Activated CD8-positive, alpha-beta memory T cell treated with anti-CD3 and anti-CD28 coated beads, Interleukin-2, amount 50 U/mL, for 1 hour (primary cell): ENCODE results near the gene TMEM255B.

Experiments
- DNase-seq: peaks from one replicate; pipeline ENCODE4 v3.0.0-alpha.2; 2020; ENCODE audit errors: extremely low read depth

Gene TMEM255B

DNA sequence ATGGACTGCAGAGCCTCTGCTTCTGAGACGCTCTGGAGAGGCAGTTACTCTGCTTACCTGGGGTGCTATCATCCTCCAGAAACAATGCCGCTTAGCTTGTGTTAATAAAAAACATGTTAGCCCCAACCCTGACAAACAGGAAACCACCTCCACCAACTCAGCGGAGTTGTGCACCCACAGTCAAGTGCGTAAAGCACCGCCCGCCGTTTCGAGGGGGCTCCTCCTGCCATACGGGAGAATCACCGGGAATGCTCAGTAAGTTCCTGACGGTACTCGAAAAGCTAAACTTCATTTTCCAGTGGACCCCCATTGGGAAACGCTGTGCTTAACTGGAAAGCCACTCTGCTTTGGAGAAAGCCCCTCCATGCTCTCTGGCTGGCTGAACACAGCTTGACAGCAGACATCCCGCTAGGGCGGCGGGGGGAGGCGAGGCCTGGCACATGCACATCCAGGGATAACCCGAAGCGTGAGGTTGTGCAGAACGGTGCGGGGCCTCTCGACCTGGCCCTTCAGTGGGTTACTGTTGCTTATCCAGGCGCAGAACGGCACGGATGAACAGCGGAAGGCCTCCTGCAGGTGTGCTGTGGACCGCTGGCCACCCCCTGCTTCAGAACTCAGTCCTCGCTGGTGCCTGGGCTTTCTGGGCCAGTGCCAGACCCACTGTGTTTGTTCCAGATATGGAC is 87.8 kb downstream of the TMEM255B start:
- no peak for DNase-seq

DNA sequence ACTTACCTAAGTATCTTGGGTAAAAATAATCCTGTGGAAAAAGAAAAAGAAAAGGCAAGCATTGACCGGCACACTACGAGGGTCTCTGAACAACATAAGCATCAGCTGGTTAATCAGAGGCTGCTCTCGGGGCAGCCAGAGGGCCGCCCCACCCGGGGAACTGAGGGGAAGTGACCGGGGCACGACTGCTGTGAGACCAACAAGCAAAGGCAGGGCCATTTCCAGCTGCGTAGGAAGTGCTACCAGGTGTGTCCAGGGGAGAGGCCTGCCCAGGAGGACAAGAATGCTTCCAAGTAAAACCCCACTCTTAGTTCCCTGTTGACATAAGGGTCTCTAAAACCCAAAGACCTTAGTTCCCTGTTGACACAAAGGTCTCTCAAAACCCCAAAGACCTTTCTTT is 89.0 kb downstream of the TMEM255B start:
- DNase-seq, result no peak

DNA sequence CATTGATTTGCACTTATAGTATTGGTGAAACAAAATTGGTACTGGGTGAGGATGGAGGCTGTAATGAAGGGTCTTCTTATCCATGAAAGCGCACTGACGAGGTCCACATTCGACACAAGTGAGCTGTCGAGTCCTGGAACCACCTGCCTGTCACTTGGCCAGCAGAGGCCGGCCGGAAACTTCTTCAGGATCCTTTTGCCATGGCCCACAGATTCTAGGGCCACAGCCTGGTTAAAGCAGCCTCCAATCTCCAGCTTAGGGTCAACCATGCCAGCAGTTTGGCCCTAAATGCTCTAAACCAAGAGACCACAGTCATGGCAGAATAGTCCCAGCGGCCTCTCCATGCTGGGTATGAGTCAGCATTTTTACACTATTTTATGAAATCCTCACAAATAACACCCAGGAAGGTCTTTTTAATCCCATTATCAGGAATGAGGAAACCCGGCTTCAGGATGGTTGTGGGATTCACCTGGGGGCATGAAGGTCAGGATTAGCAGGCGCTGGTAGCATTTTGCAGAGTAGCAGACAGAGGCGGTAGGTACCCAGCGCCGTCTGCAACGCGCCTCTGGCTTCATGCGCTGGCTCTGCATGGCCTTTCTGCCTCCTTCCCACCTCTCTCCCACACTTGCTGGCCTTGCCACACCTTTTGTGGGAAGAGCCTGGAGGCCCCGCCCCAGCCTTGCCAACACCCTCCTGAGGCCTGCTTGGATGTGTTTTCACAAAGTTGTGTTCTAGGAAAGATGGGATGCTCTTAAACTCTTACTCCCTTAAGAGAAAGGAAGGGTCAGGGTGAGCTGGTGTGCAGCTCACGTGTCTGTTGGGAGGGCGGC is 89.6 kb downstream of the TMEM255B start:
- DNase-seq, result no peak

DNA sequence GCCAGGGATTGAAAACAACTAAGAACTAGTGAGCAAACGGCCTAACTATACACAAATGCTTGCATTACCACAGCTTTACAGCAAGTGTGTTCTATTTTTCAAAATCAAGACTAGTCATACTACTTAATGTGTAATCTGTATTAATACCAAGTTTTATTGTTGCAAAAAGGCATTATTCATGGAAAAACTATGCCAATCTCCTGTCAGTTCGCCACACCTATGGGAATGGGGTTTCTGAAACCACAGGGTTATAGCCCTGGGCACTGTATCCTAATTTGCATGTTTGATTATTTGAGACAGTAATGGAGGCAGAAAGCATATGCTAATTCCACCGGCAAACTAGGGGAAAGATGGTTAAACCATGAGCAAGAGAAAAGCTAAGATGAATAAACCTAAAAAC is 90.5 kb downstream of the TMEM255B start:
- DNase-seq, result no peak

DNA sequence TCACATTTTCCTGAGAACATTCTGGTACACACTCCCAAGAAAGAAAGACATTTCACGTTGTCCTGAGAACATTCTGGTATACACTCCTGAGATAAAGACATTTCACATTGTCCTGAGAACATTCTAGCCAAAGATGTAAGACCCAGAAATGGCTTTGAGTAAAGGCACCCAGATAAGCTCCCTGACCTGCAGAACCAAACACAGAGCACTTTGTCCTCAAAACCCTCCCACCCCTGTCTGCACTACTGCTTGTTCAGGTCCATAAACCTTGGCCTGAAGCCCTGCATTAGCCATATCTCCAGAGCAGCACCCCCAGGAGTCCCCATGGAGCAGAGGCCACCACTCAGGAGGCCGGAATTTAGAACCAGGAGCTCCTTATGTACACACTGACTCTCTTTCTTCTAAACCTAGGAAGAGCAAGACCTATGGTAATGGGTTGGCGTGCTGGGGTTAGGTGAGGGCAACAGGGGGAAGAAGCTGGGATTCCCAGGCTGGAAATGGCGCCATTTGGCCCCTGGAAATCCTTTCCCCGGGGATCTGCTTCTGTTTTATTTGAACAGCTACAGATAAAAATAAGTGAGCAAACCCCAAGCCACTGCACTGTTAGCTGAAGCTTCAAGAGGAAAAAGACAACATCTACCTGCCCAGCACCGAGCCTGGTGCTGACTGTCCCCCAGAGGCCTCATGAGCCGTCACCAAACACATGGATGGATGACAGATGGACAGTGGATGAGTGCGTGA is 91.1 kb downstream of the TMEM255B start:
- no peak for DNase-seq

DNA sequence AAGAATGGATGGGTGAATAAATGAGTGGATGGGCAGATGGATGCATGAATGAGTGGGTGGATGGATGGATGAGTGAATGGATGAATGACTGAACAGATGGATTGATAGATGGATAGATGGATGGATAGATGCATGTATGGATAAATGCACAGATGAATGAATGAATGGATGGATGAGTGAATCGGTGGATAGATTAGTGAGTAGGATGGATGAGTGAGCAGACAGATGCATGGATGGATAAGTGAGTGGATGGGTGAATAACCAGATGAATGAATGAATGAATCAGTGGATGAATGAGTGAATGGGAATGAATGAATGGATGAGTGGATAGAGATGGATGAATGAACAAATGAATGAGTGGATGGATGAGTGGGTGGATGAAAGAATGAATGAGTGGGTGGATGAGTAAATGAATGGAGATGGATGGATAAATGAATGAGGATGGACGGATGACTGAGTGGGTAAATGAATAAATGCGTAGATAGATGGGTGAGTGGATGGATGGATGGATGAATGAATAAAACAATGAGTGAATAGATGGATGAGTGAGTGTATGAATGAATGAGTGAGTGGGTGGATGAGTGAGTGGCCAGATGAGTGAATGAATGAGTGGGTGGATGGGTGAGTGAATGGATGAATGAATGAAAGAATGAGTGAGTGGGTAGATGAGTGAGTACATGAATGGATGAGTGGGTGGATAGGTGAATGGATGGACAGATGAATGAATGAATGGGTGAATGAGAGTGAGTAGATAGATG is 91.9 kb downstream of the TMEM255B start:
- no peak for DNase-seq

DNA sequence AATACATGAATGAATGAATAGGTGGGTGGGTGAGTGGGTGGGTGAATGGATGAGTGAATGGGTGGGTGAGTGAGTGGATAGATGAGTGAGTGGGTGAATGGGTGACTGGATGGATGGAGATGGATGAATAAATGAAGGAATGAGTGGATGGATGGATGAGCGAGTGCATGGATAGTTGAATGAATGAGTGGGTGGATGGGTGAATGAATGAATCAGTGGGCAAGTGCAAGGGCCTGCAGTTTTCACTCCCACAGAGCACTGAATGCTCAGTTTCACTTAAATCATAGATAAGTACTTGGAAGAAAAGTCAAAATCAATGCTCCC is 92.4 kb downstream of the TMEM255B start:
- DNase-seq, result no peak

DNA sequence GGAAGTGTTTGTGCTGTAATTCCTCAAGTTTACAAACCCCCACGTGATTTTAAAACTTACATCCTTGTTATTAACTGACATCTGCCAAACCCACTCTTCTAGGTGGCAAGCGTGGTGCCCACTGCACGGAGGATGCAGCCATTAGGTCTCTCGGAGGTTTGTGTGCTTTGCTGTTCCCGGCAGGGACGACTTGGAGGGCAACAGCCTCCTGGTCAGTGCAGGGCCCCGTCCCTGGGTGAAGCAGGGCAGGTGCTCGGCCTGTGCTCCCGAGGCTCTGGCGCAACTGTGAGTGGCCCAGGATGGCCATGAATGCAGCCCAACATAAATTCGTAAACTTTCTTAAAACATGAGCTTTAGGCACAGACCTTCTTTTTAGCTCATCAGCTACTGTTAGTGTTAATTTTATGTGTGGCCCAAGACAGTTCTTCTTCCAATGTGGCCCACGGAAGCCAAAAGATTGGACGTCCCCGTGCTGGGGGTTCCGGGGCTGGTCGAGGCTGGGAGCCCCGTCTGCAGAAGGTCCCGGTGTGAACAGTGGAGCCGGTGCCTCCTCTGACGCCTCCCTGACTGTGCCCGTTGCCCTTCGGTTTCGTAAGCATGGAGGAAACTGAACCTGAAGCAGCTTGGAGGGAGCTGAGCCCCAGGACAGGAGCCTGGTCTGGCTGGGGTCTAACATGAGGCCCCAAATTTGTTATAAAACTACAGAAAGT is 93.0 kb downstream of the TMEM255B start:
- DNase-seq, result no peak

DNA sequence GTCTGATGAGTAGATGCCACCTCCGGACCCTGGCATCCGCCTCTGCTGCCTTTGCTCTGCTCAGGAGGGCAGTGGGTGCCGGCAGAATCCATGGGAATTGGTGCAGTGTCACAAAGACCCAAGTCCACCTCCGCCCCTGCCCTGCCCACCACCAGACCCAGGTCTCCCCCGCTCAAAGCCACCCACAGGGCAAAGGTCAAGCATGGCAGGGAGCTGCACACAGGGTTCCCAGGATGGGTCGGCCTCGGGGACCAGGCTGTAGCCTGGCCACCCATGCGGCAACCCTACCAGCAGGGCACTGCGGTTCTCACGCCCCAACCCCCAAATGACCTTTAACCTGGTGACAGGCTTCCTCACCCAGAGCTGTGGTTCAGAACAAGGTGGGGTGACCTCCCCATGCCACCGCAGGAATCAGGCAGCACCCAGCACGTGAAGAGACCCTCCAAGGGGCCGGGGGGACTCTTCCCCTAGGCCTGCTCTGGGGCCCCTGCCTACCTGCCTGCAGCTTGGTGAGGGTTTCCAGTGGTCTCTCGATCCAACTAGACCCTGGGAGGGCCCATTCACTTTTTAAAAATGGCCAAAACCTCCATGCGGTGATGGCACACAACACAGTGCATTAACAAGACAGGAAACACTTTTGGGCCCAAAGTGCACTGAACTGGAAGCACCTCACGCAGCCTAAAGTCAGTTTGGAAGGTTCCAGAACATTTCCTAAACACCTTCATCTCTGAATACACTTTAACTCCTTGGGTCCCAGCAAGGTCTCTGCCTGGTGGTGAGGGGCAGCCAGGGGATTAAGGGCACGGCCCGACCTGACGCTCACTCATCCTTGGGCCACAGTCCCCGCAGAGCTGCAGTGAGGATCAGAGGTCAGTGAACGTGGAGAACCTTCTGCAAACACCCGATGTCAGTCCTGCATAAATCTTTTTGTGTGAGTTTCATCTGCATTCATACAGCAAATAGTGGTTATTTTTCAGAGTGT is 93.8 kb downstream of the TMEM255B start:
- no peak for DNase-seq

DNA sequence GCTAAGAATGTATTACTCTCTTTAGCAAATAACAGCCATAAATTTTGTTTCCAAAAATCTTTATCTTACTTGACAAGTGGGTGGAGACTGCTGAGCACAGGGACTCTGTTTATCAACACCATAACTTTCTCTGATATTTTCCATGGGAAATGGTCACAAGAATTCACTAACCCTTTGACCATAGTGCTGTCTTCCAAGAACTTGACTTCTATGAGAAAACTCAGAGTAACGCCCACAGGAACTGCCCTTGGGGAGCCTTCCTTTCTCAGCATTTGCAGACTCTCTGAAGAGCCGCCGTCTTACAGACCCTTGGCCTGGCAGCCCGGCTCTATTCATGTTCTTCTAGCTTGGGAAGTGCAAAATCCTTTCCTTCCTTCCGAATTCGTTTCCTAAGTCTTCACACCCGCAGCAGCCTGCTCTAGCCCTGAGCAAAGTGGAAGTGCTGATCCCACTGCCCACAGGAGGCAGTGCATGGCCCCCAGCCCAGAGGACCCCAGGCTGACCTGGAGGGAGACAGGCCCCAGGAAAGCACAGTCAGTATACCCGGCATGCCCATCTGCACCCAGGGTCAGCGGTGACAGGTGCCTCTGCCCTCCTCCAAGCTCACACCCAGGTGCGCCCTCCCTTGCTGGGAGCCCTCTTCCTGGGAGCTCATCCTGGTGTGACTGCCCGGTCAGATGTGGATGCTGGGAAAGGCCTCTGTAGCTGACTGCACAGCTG is 94.7 kb downstream of the TMEM255B start:
- no peak for DNase-seq

DNA sequence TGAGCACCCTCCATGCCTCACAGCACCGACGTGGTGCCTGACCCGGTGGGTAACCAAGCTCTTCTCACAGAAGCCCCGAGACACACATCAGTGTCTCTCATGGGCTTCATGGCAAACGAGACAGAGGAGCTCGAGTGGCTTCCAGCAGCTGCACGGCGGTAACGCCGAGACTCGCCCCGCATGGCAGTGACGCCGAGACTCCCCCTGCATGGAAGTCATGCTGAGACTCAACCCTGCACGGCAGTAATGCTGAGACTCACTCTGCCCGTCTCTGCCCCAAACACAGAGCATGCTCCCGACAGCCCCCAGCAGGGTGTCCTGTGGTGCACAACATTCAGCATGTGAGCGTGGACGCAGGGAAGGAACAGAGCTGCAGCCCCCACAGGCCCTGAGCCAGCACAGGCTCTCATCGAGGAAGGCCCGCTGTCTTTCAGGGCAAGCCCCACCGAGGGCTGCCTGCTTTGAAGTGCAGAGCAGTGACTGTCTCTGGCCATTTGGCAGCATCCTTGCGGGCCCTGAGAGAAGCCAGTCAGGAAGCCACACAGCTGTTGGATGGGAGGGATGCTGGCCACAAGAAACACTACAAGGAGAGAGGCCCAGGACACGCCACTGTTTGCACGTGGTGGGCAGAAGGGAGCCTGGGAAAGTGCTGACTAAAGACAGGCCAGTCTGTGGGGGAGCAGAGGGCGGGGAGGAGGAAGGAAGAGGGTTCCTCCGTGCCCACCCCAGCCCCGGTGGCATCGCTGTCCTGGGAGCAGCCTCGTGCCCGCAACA is 95.4 kb downstream of the TMEM255B start:
- no peak for DNase-seq

DNA sequence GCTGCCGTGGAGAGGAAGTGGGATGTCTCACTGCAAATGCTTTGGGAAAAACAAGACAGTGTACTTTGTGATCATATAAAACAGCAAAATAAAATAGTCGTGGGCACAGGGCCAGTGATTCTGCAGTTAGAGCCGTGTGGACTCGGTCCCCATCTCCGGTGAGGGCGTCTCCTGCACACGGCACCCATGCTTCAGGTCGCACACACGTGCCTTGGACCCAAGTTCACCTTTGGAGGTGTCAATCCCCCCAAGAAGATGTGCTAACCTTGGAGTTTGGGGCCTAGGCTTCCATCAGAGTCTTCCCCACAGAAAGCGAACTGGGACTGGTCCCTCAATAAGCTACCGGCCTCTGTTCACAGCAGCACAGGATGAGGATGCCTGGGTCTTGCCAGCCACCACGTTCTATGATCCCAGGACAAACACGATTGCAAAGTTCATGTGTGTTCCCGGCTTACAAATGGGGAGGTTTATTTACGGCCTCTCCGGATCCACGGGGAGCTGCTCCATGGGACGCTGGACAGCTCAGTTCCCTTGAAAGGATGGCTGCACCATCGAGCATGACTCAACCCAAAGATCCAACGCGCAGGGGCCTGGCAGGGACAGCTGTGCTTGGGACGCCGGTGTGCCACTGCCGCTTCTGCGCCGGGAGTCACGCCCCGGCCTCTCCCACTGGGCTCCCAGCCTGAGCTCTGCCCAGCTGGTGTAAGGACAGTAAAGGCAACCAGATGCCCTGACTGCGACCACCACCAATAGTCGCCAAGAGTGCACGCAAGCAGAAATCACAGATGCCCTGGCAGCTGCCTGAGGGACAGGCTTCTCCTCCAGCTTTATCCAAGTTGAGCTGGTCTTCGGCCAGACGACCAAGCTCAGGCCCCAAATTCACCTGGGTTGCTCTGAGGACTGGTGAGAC is 96.2 kb downstream of the TMEM255B start:
- no peak for DNase-seq

DNA sequence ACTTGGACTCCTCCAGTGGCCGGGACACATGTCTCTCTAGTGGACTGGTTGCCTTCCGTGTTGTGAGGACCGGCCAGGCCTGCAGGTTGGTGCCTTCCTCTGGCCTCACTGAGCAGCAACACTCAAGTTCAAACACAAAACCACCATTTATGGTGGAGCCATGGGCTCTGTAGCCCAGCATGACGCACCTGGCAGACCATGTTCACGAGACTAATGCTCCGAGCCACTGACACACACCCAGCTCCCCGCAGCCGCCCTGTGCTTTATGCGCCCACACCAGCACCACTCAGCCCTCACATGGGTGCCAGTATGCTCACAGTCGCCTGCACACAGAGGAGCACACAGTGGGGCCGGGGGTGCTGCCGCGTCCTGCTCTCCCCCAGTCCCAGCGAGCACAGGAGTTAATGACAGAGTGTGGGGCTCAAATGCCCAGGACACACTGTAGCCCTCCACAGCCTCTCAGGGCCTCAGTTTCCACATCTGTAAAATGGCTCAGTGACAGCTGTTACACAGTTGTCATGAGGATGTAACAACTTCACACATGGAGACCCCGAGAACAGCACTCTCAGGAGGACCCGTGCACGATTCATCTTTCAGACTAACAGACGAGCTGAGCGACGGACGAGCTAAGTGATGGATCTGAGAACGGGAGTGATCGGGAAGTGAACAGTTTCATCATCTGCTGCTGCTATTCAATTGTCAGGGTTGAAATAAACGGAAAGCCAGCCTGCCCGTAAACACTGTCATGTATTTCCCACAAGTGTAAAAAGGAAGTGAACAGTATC is 97.1 kb downstream of the TMEM255B start:
- no peak for DNase-seq

DNA sequence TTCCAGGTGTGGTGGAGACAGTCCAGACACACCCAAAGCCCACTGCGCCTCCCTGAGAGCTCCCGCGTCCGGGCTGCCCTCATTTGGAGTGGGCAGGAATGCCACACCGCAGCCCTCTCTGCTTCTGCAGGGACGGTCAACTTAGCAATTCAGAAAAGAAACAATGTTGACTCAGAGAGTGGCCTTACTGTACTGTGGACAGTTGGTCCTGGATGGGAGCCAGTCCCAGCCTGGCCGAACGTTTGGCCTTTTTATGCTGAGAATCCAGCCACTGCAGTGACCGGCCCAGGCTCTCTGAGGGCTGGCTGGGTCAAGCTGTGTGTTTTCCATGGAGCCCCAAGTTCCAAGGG is 97.7 kb downstream of the TMEM255B start:
- DNase-seq, result no peak

DNA sequence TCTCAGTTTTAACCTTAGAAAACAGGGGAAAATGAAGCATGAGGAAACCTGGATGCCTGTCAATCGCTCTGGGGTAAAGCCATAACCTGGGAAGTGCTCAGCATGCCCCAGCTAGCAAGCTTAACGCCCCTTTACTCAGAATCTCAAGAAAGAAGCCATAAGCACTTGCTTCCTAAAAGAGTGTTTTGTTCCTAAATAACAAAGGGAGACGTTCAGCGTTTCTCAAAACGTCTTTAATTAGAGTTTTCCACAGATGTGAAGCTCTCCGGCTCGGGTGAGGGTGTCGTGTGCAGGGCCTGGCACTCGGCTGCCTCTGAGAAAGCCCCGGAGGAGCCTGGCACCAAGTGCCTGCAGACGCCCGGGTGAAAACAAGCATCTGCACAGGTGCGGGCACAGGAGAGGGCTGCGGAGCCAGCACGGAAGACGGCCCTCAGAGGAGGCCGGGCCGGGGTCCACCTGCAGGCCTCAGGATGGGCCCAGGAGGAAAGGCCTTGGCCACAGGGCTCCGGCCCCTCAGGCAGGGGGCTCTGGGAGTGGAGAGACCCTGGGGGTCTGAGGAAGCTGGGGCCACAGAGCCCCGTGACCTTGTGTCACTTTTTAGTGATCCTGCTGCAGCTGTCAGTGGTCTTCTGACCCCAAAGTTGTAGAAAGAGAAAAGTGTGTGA is 98.6 kb downstream of the TMEM255B start:
- no peak for DNase-seq

DNA sequence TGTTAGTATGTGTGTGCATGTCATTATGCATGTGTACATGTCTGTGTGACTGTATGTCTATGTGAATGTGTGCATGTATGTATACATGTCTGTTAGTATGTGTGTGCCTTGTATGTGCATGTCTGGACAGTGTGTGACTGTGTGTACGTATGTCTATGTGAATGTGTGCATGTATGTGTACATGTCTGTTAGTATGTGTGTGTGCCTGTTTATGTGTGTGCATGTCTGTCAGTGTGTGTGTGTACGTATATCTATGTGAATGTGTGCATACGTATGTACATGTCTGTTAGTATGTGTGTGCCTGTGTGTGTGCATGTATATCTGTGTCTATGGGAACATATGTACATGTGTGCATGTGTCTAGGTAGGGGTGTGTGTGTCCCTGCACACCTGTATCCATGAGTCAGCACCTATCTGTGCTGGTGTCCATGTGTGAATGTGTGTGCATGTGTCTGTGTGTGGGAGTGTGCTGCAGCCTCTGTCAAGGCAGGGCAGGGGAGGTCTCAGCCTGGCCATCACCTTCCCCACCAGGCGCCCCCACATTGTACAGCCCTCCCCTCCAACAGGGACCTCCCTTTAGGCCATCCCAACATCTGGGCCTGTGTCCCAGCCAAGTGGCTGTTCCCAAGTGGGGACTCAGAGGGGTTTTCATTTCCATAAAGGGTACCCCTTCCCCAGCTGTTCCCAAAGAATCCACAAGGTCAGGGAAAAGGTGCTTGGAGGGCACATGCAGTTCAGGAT is 100.5 kb downstream of the TMEM255B start:
- no peak for DNase-seq
